Measurements from ENCODE around the gene WDR35.

Gene WDR35

GRCh38 chr2:19874726-19875125, 115.2 kb downstream of the WDR35 start:
- peaks cover 8% of the 10 kb centered on the region for H3K27me3 ChIP-seq (ENCODE audit: insufficient read depth, low read length)
- H3K4me3 ChIP-seq (ENCODE audit: low read length): no peak overlapping the region

GRCh38 chr2:19873014-19873413, 116.9 kb downstream of the WDR35 start:
- H3K27me3 ChIP-seq (ENCODE audit: insufficient read depth, low read length): peaks cover 25% of the 10 kb centered on the region
- H3K9me3 ChIP-seq (ENCODE audit: insufficient read depth, low read depth, low read length): no peaks in the 10 kb centered on the region
- H3K4me3 ChIP-seq (ENCODE audit: low read length): no peak overlapping the region

More at GRCh38 chr2:19874726-19875125, 115.2 kb downstream of the WDR35 start:
- Histone ChIP-seq H3K9ac (ENCODE audit: low read depth, low read length) (no peak overlapping the region), H3K36me3 (ENCODE audit: insufficient read depth, low read depth, low read length) (no peaks in the 10 kb centered on the region), H3K4me1 (ENCODE audit: insufficient read depth, low read length) (no peaks in the 10 kb centered on the region), H3K9me3 (ENCODE audit: insufficient read depth, low read depth, low read length) (no peaks in the 10 kb centered on the region), H3K27ac (ENCODE audit: low read length) (no peak overlapping the region)

DNA sequence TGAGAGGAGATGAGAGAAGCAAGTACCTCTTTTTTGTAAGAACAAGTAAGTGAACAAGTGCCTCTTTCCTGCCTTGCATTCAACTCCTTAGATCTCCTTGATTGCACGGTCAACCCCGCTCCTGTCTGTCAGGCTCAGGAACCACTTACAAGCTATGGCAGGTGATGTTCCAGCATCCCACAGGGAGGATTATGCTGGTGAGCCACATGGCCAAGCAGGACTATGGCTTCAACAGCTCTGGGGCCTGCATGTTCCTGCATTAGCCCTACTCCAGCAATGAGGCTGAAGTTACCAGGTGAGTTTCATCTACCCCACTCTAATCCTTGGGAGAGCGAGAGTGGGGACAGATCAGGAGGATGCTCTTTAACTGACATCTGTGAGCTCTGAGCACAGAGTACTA, 117.6 kb downstream of the WDR35 start:
- Histone ChIP-seq H3K27ac (ENCODE audit: low read length) (no peak overlapping the region), H3K27me3 (ENCODE audit: insufficient read depth, low read length) (peaks cover 32% of the 10 kb centered on the region), H3K36me3 (ENCODE audit: insufficient read depth, low read depth, low read length) (no peaks in the 10 kb centered on the region), H3K4me1 (ENCODE audit: insufficient read depth, low read length) (no peaks in the 10 kb centered on the region; the same call in 1 of the 2 replicates), H3K9ac (ENCODE audit: low read depth, low read length) (no peak overlapping the region), H3K4me3 (ENCODE audit: low read length) (no peak overlapping the region), H3K9me3 (ENCODE audit: insufficient read depth, low read depth, low read length) (no peaks in the 10 kb centered on the region)

More at GRCh38 chr2:19873014-19873413, 116.9 kb downstream of the WDR35 start:
- H3K9ac ChIP-seq (ENCODE audit: low read depth, low read length): no peak overlapping the region
- H3K27ac ChIP-seq (ENCODE audit: low read length): no peak overlapping the region
- no peaks in the 10 kb centered on the region; the same call in 1 of the 2 replicates for H3K4me1 ChIP-seq (ENCODE audit: insufficient read depth, low read length)
- no peaks in the 10 kb centered on the region for H3K36me3 ChIP-seq (ENCODE audit: insufficient read depth, low read depth, low read length)

GRCh38 chr2:19871836-19872235, 118.1 kb downstream of the WDR35 start:
- H3K27ac ChIP-seq (ENCODE audit: low read length): no peak overlapping the region
- H3K4me1 ChIP-seq (ENCODE audit: insufficient read depth, low read length): no peaks in the 10 kb centered on the region; the same call in 1 of the 2 replicates
- no peak overlapping the region for H3K4me3 ChIP-seq (ENCODE audit: low read length)
- H3K36me3 ChIP-seq (ENCODE audit: insufficient read depth, low read depth, low read length): no peaks in the 10 kb centered on the region
- no peaks in the 10 kb centered on the region for H3K9me3 ChIP-seq (ENCODE audit: insufficient read depth, low read depth, low read length)
- peaks cover 37% of the 10 kb centered on the region for H3K27me3 ChIP-seq (ENCODE audit: insufficient read depth, low read length)
- no peak overlapping the region for H3K9ac ChIP-seq (ENCODE audit: low read depth, low read length)

DNA sequence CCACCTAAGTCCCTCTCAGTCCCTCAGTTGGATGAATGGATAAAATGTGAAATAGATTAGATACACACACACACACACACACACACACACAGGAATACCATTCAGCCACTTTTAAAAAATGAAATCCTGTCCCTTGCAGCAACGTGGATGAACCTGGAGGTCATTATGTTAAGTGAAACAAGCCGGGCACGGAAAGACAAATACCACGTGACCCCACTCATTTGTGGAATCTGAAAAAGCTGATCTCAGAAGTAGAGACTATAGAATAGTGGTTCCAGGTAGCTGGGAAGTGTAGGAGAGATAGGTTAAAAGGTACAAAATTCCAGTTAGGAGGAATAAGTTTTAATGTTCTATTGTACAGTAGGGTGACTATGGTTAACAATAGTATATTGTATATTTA, 119.1 kb downstream of the WDR35 start:
- Histone ChIP-seq H3K9me3 (ENCODE audit: insufficient read depth, low read depth, low read length) (no peaks in the 10 kb centered on the region), H3K9ac (ENCODE audit: low read depth, low read length) (no peak overlapping the region), H3K27me3 (ENCODE audit: insufficient read depth, low read length) (peaks cover 43% of the 10 kb centered on the region), H3K4me3 (ENCODE audit: low read length) (no peak overlapping the region), H3K4me1 (ENCODE audit: insufficient read depth, low read length) (no peaks in the 10 kb centered on the region; the same call in 1 of the 2 replicates), H3K27ac (ENCODE audit: low read length) (no peak overlapping the region), H3K36me3 (ENCODE audit: insufficient read depth, low read depth, low read length) (no peaks in the 10 kb centered on the region)

DNA sequence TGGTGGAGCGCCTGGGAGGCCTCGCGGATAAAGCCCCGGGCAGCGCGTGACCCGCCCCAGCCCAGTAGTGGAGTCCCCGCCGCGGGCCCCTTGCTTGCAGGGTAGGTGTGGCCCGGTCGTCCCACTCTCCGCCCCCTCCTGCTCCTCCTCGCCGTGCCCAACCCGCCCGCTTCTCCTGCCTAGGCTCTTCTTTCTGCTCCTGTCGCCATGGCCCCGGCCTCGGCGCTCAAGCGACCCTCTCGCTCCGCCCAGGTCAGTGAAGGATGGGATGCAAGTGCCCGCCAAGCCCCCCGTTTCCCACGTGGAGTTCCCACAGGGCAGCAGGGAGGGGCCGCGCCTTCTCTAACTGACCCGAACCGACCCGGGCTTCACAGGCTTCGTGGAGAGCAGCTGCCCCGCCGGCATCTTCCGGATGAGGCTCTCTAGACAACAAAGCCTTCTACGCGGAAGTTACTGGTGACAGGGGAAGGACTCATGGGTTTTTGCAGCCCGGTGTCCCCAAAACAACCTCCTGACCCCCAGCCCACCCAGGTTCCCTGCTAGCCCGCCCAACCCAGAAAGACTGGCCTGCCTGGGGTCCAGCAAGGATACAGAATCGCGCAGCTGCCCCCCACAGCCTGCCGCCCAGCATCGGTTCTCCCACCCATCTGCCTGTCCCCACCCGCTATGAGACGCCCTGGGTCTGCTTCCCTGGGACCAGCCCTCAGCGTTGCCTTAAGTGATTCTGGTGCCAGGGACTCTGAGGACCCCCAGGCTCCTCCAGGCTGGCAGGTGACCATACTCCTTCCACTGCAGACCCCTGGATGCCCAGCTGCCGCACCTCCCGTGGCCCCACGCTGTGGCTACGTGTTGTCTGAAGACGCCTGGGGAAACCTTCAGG, 121.0 kb downstream of the WDR35 start:
- Histone ChIP-seq H3K4me1 (ENCODE audit: insufficient read depth, low read length) (no peaks in the 10 kb centered on the region; the same call in 1 of the 2 replicates), H3K4me3 (ENCODE audit: low read length) (peak overlapping the region; percentile 71; the same call in 1 of the 2 replicates), H3K9ac (ENCODE audit: low read depth, low read length) (no peak overlapping the region)

DNA sequence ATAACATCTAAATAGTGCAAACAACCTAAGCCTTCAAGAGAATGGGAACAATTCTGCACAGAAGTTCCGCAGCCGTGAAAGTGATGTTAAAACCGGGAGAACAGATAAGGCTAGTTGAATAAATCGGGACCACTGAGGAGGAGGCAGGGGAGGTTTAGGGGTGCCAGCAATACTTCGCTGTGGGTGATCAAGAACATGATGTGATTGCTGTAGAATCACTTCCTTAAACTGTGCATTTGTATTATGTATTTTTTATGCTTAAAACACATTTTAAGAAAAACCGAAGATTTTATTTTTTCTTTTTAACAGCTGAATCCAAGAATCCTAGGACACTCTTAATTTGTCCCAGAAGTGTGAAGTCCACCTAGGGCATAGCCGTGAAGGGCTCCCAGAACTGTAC, 121.7 kb downstream of the WDR35 start:
- H3K27me3 ChIP-seq (ENCODE audit: insufficient read depth, low read length): peaks cover 43% of the 10 kb centered on the region
- H3K9ac ChIP-seq (ENCODE audit: low read depth, low read length): no peak overlapping the region
- H3K27ac ChIP-seq (ENCODE audit: low read length): no peak overlapping the region
- H3K4me3 ChIP-seq (ENCODE audit: low read length): peak overlapping the region; percentile 71; the same call in 1 of the 2 replicates
- H3K36me3 ChIP-seq (ENCODE audit: insufficient read depth, low read depth, low read length): no peaks in the 10 kb centered on the region
- H3K9me3 ChIP-seq (ENCODE audit: insufficient read depth, low read depth, low read length): no peaks in the 10 kb centered on the region
- H3K4me1 ChIP-seq (ENCODE audit: insufficient read depth, low read length): no peaks in the 10 kb centered on the region; the same call in 1 of the 2 replicates

More for the DNA sequence above, 121.0 kb downstream of the WDR35 start:
- Histone ChIP-seq H3K27me3 (ENCODE audit: insufficient read depth, low read length) (peaks cover 43% of the 10 kb centered on the region), H3K9me3 (ENCODE audit: insufficient read depth, low read depth, low read length) (no peaks in the 10 kb centered on the region), H3K36me3 (ENCODE audit: insufficient read depth, low read depth, low read length) (no peaks in the 10 kb centered on the region), H3K27ac (ENCODE audit: low read length) (no peak overlapping the region)

- no peaks in the 10 kb centered on the region; the same call in 1 of the 2 replicates for H3K4me1 ChIP-seq (ENCODE audit: insufficient read depth, low read length)
- peaks cover 43% of the 10 kb centered on the region for H3K27me3 ChIP-seq (ENCODE audit: insufficient read depth, low read length)
Measured at GRCh38 chr2:19866771-19867170, 123.1 kb downstream of the WDR35 start.

GRCh38 chr2:19865151-19865550, 124.8 kb downstream of the WDR35 start:
- no peak overlapping the region for H3K9ac ChIP-seq (ENCODE audit: low read depth, low read length)
- no peaks in the 10 kb centered on the region for H3K9me3 ChIP-seq (ENCODE audit: insufficient read depth, low read depth, low read length)
- H3K4me3 ChIP-seq (ENCODE audit: low read length): no peak overlapping the region
- no peaks in the 10 kb centered on the region for H3K36me3 ChIP-seq (ENCODE audit: insufficient read depth, low read depth, low read length)
- peaks cover 40% of the 10 kb centered on the region for H3K27me3 ChIP-seq (ENCODE audit: insufficient read depth, low read length)
- H3K27ac ChIP-seq (ENCODE audit: low read length): no peak overlapping the region
- no peaks in the 10 kb centered on the region; the same call in 1 of the 2 replicates for H3K4me1 ChIP-seq (ENCODE audit: insufficient read depth, low read length)

More at GRCh38 chr2:19866771-19867170, 123.1 kb downstream of the WDR35 start:
- H3K9ac ChIP-seq (ENCODE audit: low read depth, low read length): no peak overlapping the region
- H3K27ac ChIP-seq (ENCODE audit: low read length): no peak overlapping the region
- H3K4me3 ChIP-seq (ENCODE audit: low read length): no peak overlapping the region
- H3K36me3 ChIP-seq (ENCODE audit: insufficient read depth, low read depth, low read length): no peaks in the 10 kb centered on the region
- H3K9me3 ChIP-seq (ENCODE audit: insufficient read depth, low read depth, low read length): no peaks in the 10 kb centered on the region

GRCh38 chr2:19864381-19864780, 125.5 kb downstream of the WDR35 start:
- Histone ChIP-seq H3K27me3 (ENCODE audit: insufficient read depth, low read length) (peaks cover 32% of the 10 kb centered on the region), H3K4me1 (ENCODE audit: insufficient read depth, low read length) (no peaks in the 10 kb centered on the region; the same call in 1 of the 2 replicates), H3K36me3 (ENCODE audit: insufficient read depth, low read depth, low read length) (no peaks in the 10 kb centered on the region), H3K4me3 (ENCODE audit: low read length) (no peak overlapping the region), H3K27ac (ENCODE audit: low read length) (no peak overlapping the region), H3K9ac (ENCODE audit: low read depth, low read length) (no peak overlapping the region), H3K9me3 (ENCODE audit: insufficient read depth, low read depth, low read length) (no peaks in the 10 kb centered on the region)

GRCh38 chr2:19863303-19864041, 126.4 kb downstream of the WDR35 start:
- Histone ChIP-seq H3K9ac (ENCODE audit: low read depth, low read length) (peak overlapping the region; percentile 25; the same call in 1 of the 2 replicates), H3K4me3 (ENCODE audit: low read length) (peak overlapping the region; percentile 61), H3K27ac (ENCODE audit: low read length) (no peak overlapping the region), H3K9me3 (ENCODE audit: insufficient read depth, low read depth, low read length) (no peaks in the 10 kb centered on the region), H3K4me1 (ENCODE audit: insufficient read depth, low read length) (no peaks in the 10 kb centered on the region), H3K27me3 (ENCODE audit: insufficient read depth, low read length) (peaks cover 23% of the 10 kb centered on the region), H3K36me3 (ENCODE audit: insufficient read depth, low read depth, low read length) (no peaks in the 10 kb centered on the region)

Data from iPS-20b (cell line).